IPS DF 4.7 (cell line): ENCODE data around the gene VTA1.
A peak's percentile ranks its signal among the peaks of the same experiment; 100 is the strongest.
"Not testable (repeated sequence)": the region's sequence is repeated elsewhere in the genome, so short reads cannot be mapped to it uniquely, and the experiment has no call there.

ENCODE experiments used
- DNase-seq: peaks from one replicate; pipeline ENCODE4 v3.0.0-alpha.2; 2013; ENCODE audit warnings: low spot score; ENCODE audit errors: extremely low read depth

VTA1 gene

GRCh38 chr6:142146828-142147662 is at the start of gene VTA1, which contains the start of gene NMBR:
Gene VTA1 (plus strand): TSS chr6:142147263. CDS start chr6:142147288, 25 bp downstream.
Gene NMBR (minus strand): TSS chr6:142147122. CDS start chr6:142088658, 58,464 bp downstream.
- DNase-seq, result peak; percentile 99

GRCh38 chr6:142104820-142105219 is 42.2 kb upstream of the VTA1 start:
- not testable (repeated sequence) for DNase-seq

GRCh38 chr6:142110820-142111219 is 36.2 kb upstream of the VTA1 start:
- DNase-seq, result not testable (repeated sequence)

- DNase-seq, result peak; percentile 49
These were observed 34.5 kb upstream of the VTA1 start for GRCh38 chr6:142112451-142113061.

- DNase-seq, result no peak
These were observed 29.7 kb upstream of the VTA1 start for GRCh38 chr6:142117366-142117765.

GRCh38 chr6:142118328-142118727 is 28.7 kb upstream of the VTA1 start:
- no peak for DNase-seq

GRCh38 chr6:142118925-142119324 is 28.1 kb upstream of the VTA1 start:
- no peak for DNase-seq

GRCh38 chr6:142121342-142121741 is 25.7 kb upstream of the VTA1 start:
- DNase-seq, result no peak

GRCh38 chr6:142130814-142131213 is 16.2 kb upstream of the VTA1 start:
- no peak for DNase-seq

- no peak for DNase-seq
These were observed 14.4 kb upstream of the VTA1 start, which contains the start of gene GJE1 for GRCh38 chr6:142132625-142133024. Gene GJE1 (plus strand): TSS chr6:142132925. CDS start chr6:142133159, 234 bp downstream.

GRCh38 chr6:142138876-142139275 is 8.2 kb upstream of the VTA1 start:
- DNase-seq, result no peak

- not testable (repeated sequence) for DNase-seq
These were observed 5.5 kb upstream of the VTA1 start for GRCh38 chr6:142141531-142141930.

GRCh38 chr6:142152746-142153145 is 5.7 kb downstream of the VTA1 start:
- DNase-seq, result no peak

- no peak for DNase-seq
These were observed 6.1 kb downstream of the VTA1 start for GRCh38 chr6:142153196-142153595.

- no peak for DNase-seq
These were observed 7.3 kb downstream of the VTA1 start for GRCh38 chr6:142154336-142154735.

GRCh38 chr6:142155091-142155490 is 8.0 kb downstream of the VTA1 start:
- no peak for DNase-seq

- no peak for DNase-seq
These were observed 9.1 kb downstream of the VTA1 start for GRCh38 chr6:142155895-142156757.

- not testable (repeated sequence) for DNase-seq
These were observed 9.7 kb downstream of the VTA1 start for GRCh38 chr6:142156758-142157068.

GRCh38 chr6:142162780-142163179 is 15.7 kb downstream of the VTA1 start:
- no peak for DNase-seq

- DNase-seq, result no peak
These were observed 18.2 kb downstream of the VTA1 start for GRCh38 chr6:142165227-142165626.

GRCh38 chr6:142167071-142167470 is 20.0 kb downstream of the VTA1 start:
- DNase-seq, result no peak

- no peak for DNase-seq
These were observed 20.4 kb downstream of the VTA1 start for GRCh38 chr6:142167486-142167885.
